HCT116 (cell line): ENCODE measurements around the gene DGCR6L. TPM values are rescaled to one million over a fixed set of nuclear protein-coding genes. Genes with fewer than 3 reads are reported as not detected.
A peak's percentile ranks its signal among the peaks of the same experiment; 100 is the strongest.
"Not testable (repeated sequence)": the region's sequence is repeated elsewhere in the genome, so short reads cannot be mapped to it uniquely, and the experiment has no call there.

Source experiments
- ATAC-seq: fragments of 200-7000 bp; cut with Tn5 transposase; 2 replicates; pipeline ENCODE4 v1.9.1; 2020; ENCODE audit warnings: mild to moderate bottlenecking, moderate library complexity
- BruUV-seq: library from RNA; stranded (reverse); fragments of 400-500 nt; replicated peaks from 2 replicates; lab custom pipeline; 2021; lab: Mats Ljungman, UMichigan
- CTCF ChIA-PET: fragments of 300-600 bp; sonication (Branson Sonifier 250); formaldehyde crosslinking; loops from one replicate; lab custom pipeline; 2021; ENCODE audit warnings: antibody characterized with exemption; lab: Charles Lee
- POLR2A ChIA-PET: fragments of 300-600, 350-600 bp; sonication (Branson Sonifier 250); formaldehyde crosslinking; loops from one replicate; lab custom pipeline; 2021; ENCODE audit warnings: antibody characterized with exemption; lab: Charles Lee
- RAD21 ChIA-PET, 2 experiments: fragments of 300-600 bp; sonication (Branson Sonifier 250); formaldehyde crosslinking; loops; one replicate each; lab custom pipeline; 2023; ENCODE audit warnings: low total read pairs in 2 of 2; ENCODE audit not compliant: uncharacterized antibody in 2 of 2, unreplicated experiment in 2 of 2, low non-redundant PET in 1 of 2; lab: Charles Lee
- DNase-seq: peaks from one replicate; pipeline ENCODE4 v3.0.0-alpha.2; 2010; ENCODE audit warnings: low read depth, low spot score
- H2AFZ ChIP-seq: fragments of 200-600 bp; shearing (Covaris generic), sonication (generic); 2 replicates; pipeline ENCODE4 v1.6.1; 2017; ENCODE audit warnings: low read depth, mixed run types, mixed read lengths, antibody characterized with exemption, low read length; ENCODE audit not compliant: poor library complexity, severe bottlenecking
- H3K27ac ChIP-seq: 2 replicates; pipeline ENCODE4 v1.5.1; 2012; ENCODE audit warnings: low read depth, low read length
- H3K27me3 ChIP-seq: fragments of 200-600 bp; sonication (generic); 2 replicates; pipeline ENCODE4 v1.6.1; 2016; ENCODE audit warnings: mixed run types, low read length, mixed read lengths; ENCODE audit not compliant: insufficient read depth
- H3K36me3 ChIP-seq, 2 experiments: fragments of 200-500 bp in 1 of 2; fragments of 200-600 bp in 1 of 2; sonication (Bioruptor generic) in 1 of 2; sonication (generic) in 1 of 2; 2 replicates each; pipeline versions ENCODE4 v1.5.1 to v1.6.1; 2014 to 2016; ENCODE audit warnings: low read length in 2 of 2, inconsistent platforms in 1 of 2, mixed read lengths in 1 of 2, mixed run types in 1 of 2; ENCODE audit not compliant: insufficient read depth in 2 of 2, control insufficient read depth in 1 of 2
- H3K4me1 ChIP-seq, 2 experiments: fragments of 200-600 bp in 1 of 2; sonication (generic) in 1 of 2; 2 replicates each; pipeline versions ENCODE4 v1.5.1 to v1.6.1; 2012 to 2017; ENCODE audit warnings: low read length in 2 of 2, inconsistent platforms in 1 of 2, mild to moderate bottlenecking in 1 of 2, mixed read lengths in 1 of 2, mixed run types in 1 of 2, moderate library complexity in 1 of 2; ENCODE audit not compliant: insufficient read depth in 2 of 2, control insufficient read depth in 1 of 2
- H3K4me2 ChIP-seq: fragments of 200-600 bp; sonication (generic); 2 replicates; pipeline ENCODE4 v1.6.1; 2017; ENCODE audit warnings: mixed run types, low read length, mixed read lengths
- H3K4me3 ChIP-seq, 2 experiments: fragments of 200-600 bp in 1 of 2; sonication (generic) in 1 of 2; replicated peaks in 1 of 2; 2 replicates each; pipeline ENCODE4 v1.5.1; 2011 to 2016; ENCODE audit warnings: low read length in 2 of 2, control low read depth in 1 of 2, low read depth in 1 of 2, mild to moderate bottlenecking in 1 of 2, mixed read lengths in 1 of 2, mixed run types in 1 of 2
- H3K79me2 ChIP-seq: fragments of 200-600 bp; sonication (generic); 2 replicates; pipeline ENCODE4 v1.6.1; 2017; ENCODE audit warnings: mild to moderate bottlenecking, mixed run types, low read length, moderate library complexity, mixed read lengths; ENCODE audit not compliant: insufficient read depth
- H3K9ac ChIP-seq: fragments of 200-600 bp; sonication (generic); 2 replicates; pipeline ENCODE4 v1.6.1; 2016; ENCODE audit warnings: low read length, mixed read lengths
- H3K9me2 ChIP-seq: fragments of 200-600 bp; sonication (generic), shearing (Covaris generic); 2 replicates; pipeline ENCODE4 v1.6.1; 2017; ENCODE audit warnings: mixed run types, mild to moderate bottlenecking, moderate library complexity; ENCODE audit not compliant: insufficient read depth
- H3K9me3 ChIP-seq, 2 experiments: fragments of 200-500 bp in 1 of 2; fragments of 200-600 bp in 1 of 2; sonication (Bioruptor generic) in 1 of 2; sonication (generic) in 1 of 2; 2 replicates each; pipeline ENCODE4 v1.6.1; 2014 to 2017; ENCODE audit warnings: low read length in 2 of 2, mixed read lengths in 2 of 2, inconsistent platforms in 1 of 2, low read depth in 1 of 2, mild to moderate bottlenecking in 1 of 2, mixed run types in 1 of 2, moderate library complexity in 1 of 2; ENCODE audit not compliant: control insufficient read depth in 1 of 2, insufficient read depth in 1 of 2
- H4K20me1 ChIP-seq: fragments of 200-600 bp; sonication (generic), shearing (Covaris generic); 2 replicates; pipeline ENCODE4 v1.6.1; 2017; ENCODE audit warnings: mixed run types, mild to moderate bottlenecking, moderate library complexity; ENCODE audit not compliant: insufficient read depth
- intact Hi-C: fragments of 100-400 bp; cut with micrococcal nuclease; formaldehyde crosslinking; loops from 2 replicates; pipeline ENCODE4 v1.10.0; 2022
- total RNA-seq: library from RNA; stranded (reverse); gene quantifications from one replicate; pipeline ENCODE4 v1.2.1, GENCODE V29; 2021; ENCODE audit not compliant: unreplicated experiment

DGCR6L gene
- total RNA-seq, 1 experiment from 2014 or later, result 44.9 TPM

- CTCF ChIA-PET, H3K4me1 ChIP-seq, H3K27ac ChIP-seq, BruUV-seq, intact Hi-C loops, ATAC-seq, H3K4me2 ChIP-seq, H2AFZ ChIP-seq, H3K9ac ChIP-seq, DNase-seq, H3K79me2 ChIP-seq, H3K36me3 ChIP-seq, H3K9me2 ChIP-seq, H3K9me3 ChIP-seq, H3K27me3 ChIP-seq, H4K20me1 ChIP-seq, H3K4me3 ChIP-seq, RAD21 ChIA-PET, POLR2A ChIA-PET: not testable (repeated sequence)
Observed at GRCh38 chr22:20289182-20290044, 30.4 kb downstream of the DGCR6L start.

- DNase-seq, H3K36me3 ChIP-seq, H3K9ac ChIP-seq, BruUV-seq, H3K27me3 ChIP-seq, H3K4me1 ChIP-seq, intact Hi-C loops, H2AFZ ChIP-seq, H3K9me2 ChIP-seq, H3K4me3 ChIP-seq, H3K9me3 ChIP-seq, H3K79me2 ChIP-seq, H4K20me1 ChIP-seq, H3K27ac ChIP-seq, H3K4me2 ChIP-seq, ATAC-seq, POLR2A ChIA-PET: not testable (repeated sequence)
- ChIA-PET CTCF (interaction anchor here (2.0 kb wide), 1 partner anchor 130 kb away, joined by 12 read pairs; no protein-coding TSS in a partner anchor), RAD21 (interaction anchor here in 1 of 2 experiments (1.9 kb wide), 1 partner anchor 130 kb away, joined by 6 read pairs; no protein-coding TSS in a partner anchor)
Observed at GRCh38 chr22:20286784-20287423, 33.0 kb downstream of the DGCR6L start.

DNA sequence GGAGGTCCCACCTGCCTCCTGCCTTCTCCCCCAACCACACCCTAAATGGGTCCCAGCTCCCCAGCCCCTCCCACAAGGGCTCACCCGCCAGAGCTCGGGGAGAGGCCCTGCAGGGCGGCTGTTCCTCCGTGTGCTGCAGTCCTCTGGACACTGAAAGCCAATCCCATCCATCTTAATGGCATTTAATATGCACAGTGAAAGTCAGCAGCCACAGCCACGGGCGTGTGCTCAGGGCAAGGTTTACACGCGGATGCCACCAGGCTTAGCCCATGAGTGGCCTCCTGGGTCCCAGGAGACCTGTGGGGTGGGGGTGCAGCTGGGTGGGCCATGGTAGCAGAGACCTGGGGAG is 33.6 kb downstream of the DGCR6L start:
- H3K36me3 ChIP-seq, POLR2A ChIA-PET, H4K20me1 ChIP-seq, H3K4me1 ChIP-seq, H3K4me3 ChIP-seq, H3K27me3 ChIP-seq, H3K9me3 ChIP-seq, H3K9ac ChIP-seq, H3K79me2 ChIP-seq, DNase-seq, H3K27ac ChIP-seq, H3K9me2 ChIP-seq, H2AFZ ChIP-seq, BruUV-seq, intact Hi-C loops, H3K4me2 ChIP-seq: not testable (repeated sequence)
- ATAC-seq, result peak; percentile 21; the same call in 1 of the 2 replicates
- ChIA-PET RAD21 (interaction anchor here in 1 of 2 experiments (1.9 kb wide), 1 partner anchor 129 kb away, joined by 6 read pairs; no protein-coding TSS in a partner anchor), CTCF (interaction anchor here (2.0 kb wide), 1 partner anchor 129 kb away, joined by 12 read pairs; no protein-coding TSS in a partner anchor)
